Esophagus mucosa (tissue), 1 donor: ENCODE results near the gene ACOX3. TPM values are rescaled to one million over a fixed set of nuclear protein-coding genes. Genes with fewer than 3 reads are reported as not detected.

ENCODE experiments used
- ATAC-seq: fragments of 200-7000 bp; cut with Tn5 transposase; one replicate; pipeline ENCODE4 v1.9.1; 2020
- total RNA-seq: library from RNA; stranded (reverse); gene quantifications from one replicate; pipeline ENCODE4 v1.2.4, GENCODE V29; 2023
- donor health status: DM: yes; HTN: yes; CAD: no.

ACOX3 gene
- total RNA-seq, 1 donor from 2014 or later = 48.0 TPM

GRCh38 chr4:8319731-8320385 is 120.7 kb downstream of the ACOX3 start:
- no peak for ATAC-seq

GRCh38 chr4:8319061-8319460 is 121.5 kb downstream of the ACOX3 start:
- ATAC-seq = no peak

DNA sequence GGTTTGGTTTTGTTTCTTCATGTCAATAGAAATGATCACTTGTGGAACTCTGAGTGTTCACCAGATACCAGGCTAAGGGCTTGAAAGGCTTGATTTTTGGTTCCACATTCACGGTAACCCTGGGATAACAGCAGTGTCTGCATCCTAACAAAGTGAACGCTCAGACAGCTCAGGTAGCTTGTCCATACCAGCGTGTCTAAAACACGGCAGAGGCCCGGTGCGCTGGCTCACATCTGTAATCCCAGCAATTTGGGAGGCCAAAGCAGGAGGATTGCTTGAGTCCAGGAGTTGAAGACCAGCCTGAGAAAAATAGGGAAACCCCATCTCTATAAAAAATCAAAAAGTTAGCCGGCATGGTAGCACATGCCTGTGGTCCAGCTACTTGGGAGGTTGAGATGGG is 122.0 kb downstream of the ACOX3 start:
- no peak for ATAC-seq

GRCh38 chr4:8317474-8317873 is 123.0 kb downstream of the ACOX3 start:
- no peak for ATAC-seq

- ATAC-seq = no peak
Measured at GRCh38 chr4:8316911-8317351, 123.6 kb downstream of the ACOX3 start.

Other genes with a start within 250 kb of the ACOX3 start
- gene SH3TC1, start 241.4 kb downstream of the ACOX3 start, total RNA-seq = 52.9 TPM
- gene HTRA3, start 171.0 kb downstream of the ACOX3 start, total RNA-seq = 1.0 TPM
- gene TRMT44, start 54 bp upstream of the ACOX3 start, total RNA-seq = 15.7 TPM
- 6.4 TPM for gene GPR78, start 139.7 kb upstream of the ACOX3 start, total RNA-seq
- 0.80 TPM for gene CPZ, start 152.0 kb upstream of the ACOX3 start, total RNA-seq